Panc1 (cell line): ENCODE data around the gene SKIC8.

ENCODE experiments used
- CTCF ChIP-seq: fragments of 450-650 bp; IDR thresholded peaks from 2 replicates; pipeline ENCODE4 v1.5.1; 2017; ENCODE audit warnings: mild to moderate bottlenecking
- POLR2AphosphoS5 ChIP-seq: IDR thresholded peaks from 2 replicates; pipeline ENCODE4 v1.6.1; 2012; ENCODE audit warnings: mild to moderate bottlenecking, low read depth, low read length, moderate library complexity
- SIN3A ChIP-seq: IDR thresholded peaks from 2 replicates; pipeline ENCODE4 v1.6.1; 2012; ENCODE audit warnings: low read depth, mild to moderate bottlenecking, low read length, moderate library complexity, borderline replicate concordance; ENCODE audit not compliant: insufficient read depth

DNA sequence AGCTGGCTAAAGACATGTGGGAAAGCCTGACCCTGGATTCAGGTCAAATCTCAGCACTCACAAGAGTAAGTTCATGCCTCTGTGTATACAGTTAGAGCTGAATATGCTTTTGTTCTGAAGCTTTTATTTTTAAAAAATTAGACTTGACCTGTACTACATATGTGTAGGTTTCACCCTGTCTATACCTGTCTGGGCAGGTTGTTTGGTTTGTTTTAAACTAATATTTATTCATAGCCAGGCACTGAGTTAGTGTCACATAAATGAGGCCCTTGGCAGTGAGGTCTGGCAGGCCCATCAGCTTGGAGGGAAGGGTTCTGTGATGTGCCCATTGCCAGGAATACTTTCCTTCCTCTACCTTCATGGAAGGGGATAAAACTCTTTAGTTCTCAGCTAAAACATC, 33.2 kb downstream of the SKIC8 start:
- no peak for TF ChIP-seq CTCF
- no peak for TF ChIP-seq POLR2AphosphoS5
- no peak for TF ChIP-seq SIN3A
